Subcutaneous abdominal adipose tissue (tissue), 5 donors: Measurements from ENCODE around the gene PTPRU.
A peak's percentile ranks its signal among the peaks of the same experiment; 100 is the strongest.

Experiments
- H3K27ac ChIP-seq: one replicate; pipeline ENCODE4 v1.7.0; 2013; ENCODE audit warnings: low read depth, mild to moderate bottlenecking, inconsistent platforms, low read length, moderate library complexity
- H3K27me3 ChIP-seq, 5 donors: one replicate each; pipeline ENCODE4 v1.7.0; 2013; ENCODE audit warnings: low read length in 5 of 5, inconsistent platforms in 1 of 5; ENCODE audit not compliant: control insufficient read depth in 5 of 5, insufficient read depth in 4 of 5
- H3K36me3 ChIP-seq, 5 donors: one replicate each; pipeline ENCODE4 v1.7.0; 2013; ENCODE audit warnings: low read length in 5 of 5; ENCODE audit not compliant: control insufficient read depth in 5 of 5, insufficient read depth in 5 of 5
- H3K4me1 ChIP-seq, 5 donors: one replicate each; pipeline ENCODE4 v1.7.0; 2013; ENCODE audit warnings: low read length in 5 of 5, mild to moderate bottlenecking in 3 of 5, moderate library complexity in 1 of 5; ENCODE audit not compliant: control insufficient read depth in 5 of 5, insufficient read depth in 5 of 5
- H3K4me3 ChIP-seq, 5 donors: one replicate each; pipeline ENCODE4 v1.7.0; 2013; ENCODE audit warnings: low read length in 5 of 5, low read depth in 1 of 5
- H3K9ac ChIP-seq, 5 donors: one replicate each; pipeline ENCODE4 v1.7.0; 2013; ENCODE audit warnings: low read length in 5 of 5, mild to moderate bottlenecking in 4 of 5, moderate library complexity in 3 of 5
- H3K9me3 ChIP-seq, 5 donors: one replicate each; pipeline ENCODE4 v1.7.0; 2013; ENCODE audit warnings: low read length in 5 of 5; ENCODE audit not compliant: control insufficient read depth in 5 of 5
- donor health status: healthy.
- donor health status: healthy.
- donor health status: healthy.
- donor health status: healthy.
- donor health status: healthy.

The PTPRU gene

DNA sequence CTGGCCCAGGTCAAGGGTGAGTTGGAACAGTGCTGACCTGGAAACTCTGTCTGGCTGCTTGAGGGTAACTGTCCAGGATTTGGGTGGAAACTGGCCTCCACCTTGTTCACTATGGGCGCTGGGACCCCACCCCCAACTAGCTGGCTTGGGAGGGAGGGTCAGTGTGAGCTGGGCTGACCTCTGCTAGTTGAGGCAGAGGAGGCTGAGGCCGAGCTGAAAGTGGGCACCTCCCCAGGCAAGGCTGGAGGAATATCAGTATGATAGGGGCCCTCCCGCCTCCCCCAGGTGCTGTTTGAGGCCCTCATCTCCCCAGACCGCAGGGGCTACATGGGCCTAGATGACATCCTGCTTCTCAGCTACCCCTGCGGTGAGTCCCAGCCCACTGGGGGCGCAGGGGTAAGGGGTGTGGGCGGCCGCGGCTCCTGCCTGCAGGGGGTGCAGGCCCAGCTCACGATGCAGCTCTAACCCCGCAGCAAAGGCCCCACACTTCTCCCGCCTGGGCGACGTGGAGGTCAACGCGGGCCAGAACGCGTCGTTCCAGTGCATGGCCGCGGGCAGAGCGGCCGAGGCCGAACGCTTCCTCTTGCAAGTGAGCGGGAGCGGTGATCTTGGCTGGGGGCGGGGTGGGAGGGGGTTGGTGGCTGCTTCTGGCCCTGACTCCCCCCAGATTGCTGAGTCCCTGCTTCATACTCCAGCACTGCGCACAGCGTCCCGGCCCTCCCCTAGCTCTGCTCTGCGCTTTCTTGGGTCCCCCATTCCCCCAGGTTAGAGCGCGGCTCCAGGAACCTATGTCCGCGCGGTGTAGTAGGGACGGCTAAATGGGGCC, 22.9 kb downstream of the PTPRU start:
- Histone ChIP-seq H3K27ac (no peak overlapping the region), H3K27me3 (peaks cover 0 to 15% (median 8%) of the 10 kb centered on the region in 5 donors), H3K9ac (peak overlapping the region in 2 of 5 donors; percentile 53 to 68), H3K4me1 (peaks cover 0 to 24% (median 17%) of the 10 kb centered on the region in 5 donors), H3K9me3 (no peaks in the 10 kb centered on the region), H3K4me3 (peak overlapping the region; percentile 35 to 70 (median 62)), H3K36me3 (peaks cover 0 to 6% (median 2%) of the 10 kb centered on the region in 5 donors)

GRCh38 chr1:29259802-29260441, 23.6 kb downstream of the PTPRU start:
- H3K9me3 ChIP-seq, result no peaks in the 10 kb centered on the region
- peaks cover 0 to 24% (median 17%) of the 10 kb centered on the region in 5 donors for H3K4me1 ChIP-seq
- peaks cover 0 to 15% (median 8%) of the 10 kb centered on the region in 5 donors for H3K27me3 ChIP-seq
- H3K36me3 ChIP-seq, result peaks cover 0 to 6% (median 2%) of the 10 kb centered on the region in 5 donors
- peak overlapping the region; percentile 35 to 70 (median 62) for H3K4me3 ChIP-seq
- H3K27ac ChIP-seq, result no peak overlapping the region
- H3K9ac ChIP-seq, result peak overlapping the region in 2 of 5 donors; percentile 53 to 68

DNA sequence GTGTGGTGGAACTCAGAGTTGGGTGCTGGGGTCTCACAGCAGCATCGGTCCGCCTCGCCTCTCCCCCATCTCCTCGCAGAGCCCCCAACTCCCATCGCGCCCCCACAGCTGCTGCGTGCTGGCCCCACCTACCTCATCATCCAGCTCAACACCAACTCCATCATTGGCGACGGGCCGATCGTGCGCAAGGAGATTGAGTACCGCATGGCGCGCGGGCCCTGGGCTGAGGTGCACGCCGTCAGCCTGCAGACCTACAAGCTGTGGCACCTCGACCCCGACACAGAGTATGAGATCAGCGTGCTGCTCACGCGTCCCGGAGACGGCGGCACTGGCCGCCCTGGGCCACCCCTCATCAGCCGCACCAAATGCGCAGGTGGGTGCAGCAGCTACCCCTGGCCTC, 24.2 kb downstream of the PTPRU start:
- Histone ChIP-seq H3K27me3 (peaks cover 0 to 15% (median 8%) of the 10 kb centered on the region in 5 donors), H3K4me1 (peaks cover 0 to 24% (median 17%) of the 10 kb centered on the region in 5 donors), H3K4me3 (peak overlapping the region in 1 of 5 donors; percentile 70), H3K36me3 (peaks cover 0 to 6% (median 0%) of the 10 kb centered on the region in 5 donors), H3K27ac (no peak overlapping the region), H3K9me3 (no peaks in the 10 kb centered on the region), H3K9ac (no peak overlapping the region)

DNA sequence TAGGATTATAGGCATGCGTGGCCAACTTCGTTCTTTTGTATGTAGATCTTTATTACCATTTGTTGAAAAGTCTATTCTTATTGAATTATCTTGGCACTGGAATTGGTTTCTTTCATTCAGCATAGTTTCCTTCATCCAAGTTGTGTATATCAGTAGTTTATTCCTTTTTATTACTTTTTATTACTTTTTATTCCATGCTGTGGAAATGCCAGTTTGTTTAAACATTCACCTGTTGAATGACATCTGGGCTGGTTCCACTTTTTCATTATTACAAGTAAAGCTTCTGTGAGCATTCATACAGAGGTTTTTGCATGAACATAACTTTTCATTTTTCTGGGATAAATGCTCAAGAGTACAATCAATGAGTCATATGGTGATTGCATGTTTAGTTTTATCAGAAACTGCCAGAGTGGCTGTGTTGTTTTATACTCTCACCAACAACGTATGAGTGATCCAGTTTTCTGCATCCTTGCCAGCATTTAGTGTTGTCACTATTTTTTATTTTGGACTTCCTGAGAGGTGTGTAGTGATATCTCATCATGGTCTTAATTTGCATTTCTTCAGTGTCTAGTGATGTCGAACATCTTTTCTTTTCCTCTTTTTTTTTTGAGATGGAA, 28.6 kb downstream of the PTPRU start:
- Histone ChIP-seq H3K4me3 (no peak overlapping the region), H3K36me3 (peaks cover 0 to 6% (median 0%) of the 10 kb centered on the region in 5 donors), H3K4me1 (peaks cover 0 to 5% (median 3%) of the 10 kb centered on the region in 5 donors), H3K27me3 (peaks cover 0 to 6% (median 0%) of the 10 kb centered on the region in 5 donors), H3K9me3 (no peaks in the 10 kb centered on the region), H3K27ac (no peak overlapping the region), H3K9ac (no peak overlapping the region)

- Histone ChIP-seq H3K27me3 (no peaks in the 10 kb centered on the region), H3K9ac (no peak overlapping the region), H3K4me3 (no peak overlapping the region)
Measured at GRCh38 chr1:29266912-29267311, 30.6 kb downstream of the PTPRU start.

GRCh38 chr1:29267321-29268070, 31.2 kb downstream of the PTPRU start:
- H3K27ac ChIP-seq, result no peak overlapping the region

More at GRCh38 chr1:29266912-29267311, 30.6 kb downstream of the PTPRU start:
- H3K9me3 ChIP-seq, result no peaks in the 10 kb centered on the region
- peaks cover 0 to 11% (median 8%) of the 10 kb centered on the region in 5 donors for H3K4me1 ChIP-seq
- H3K27ac ChIP-seq, result no peak overlapping the region
- H3K36me3 ChIP-seq, result peaks cover 0 to 4% (median 0%) of the 10 kb centered on the region in 5 donors

GRCh38 chr1:29269382-29269781, 33.1 kb downstream of the PTPRU start:
- H3K4me3 ChIP-seq, result no peak overlapping the region
- H3K27ac ChIP-seq, result no peak overlapping the region
- peaks cover 0 to 15% (median 13%) of the 10 kb centered on the region in 5 donors for H3K4me1 ChIP-seq
- H3K27me3 ChIP-seq, result no peaks in the 10 kb centered on the region
- peaks cover 0 to 2% (median 0%) of the 10 kb centered on the region in 5 donors for H3K36me3 ChIP-seq
- H3K9me3 ChIP-seq, result no peaks in the 10 kb centered on the region
- no peak overlapping the region for H3K9ac ChIP-seq

More at GRCh38 chr1:29267321-29268070, 31.2 kb downstream of the PTPRU start:
- H3K4me3 ChIP-seq, result no peak overlapping the region
- H3K4me1 ChIP-seq, result peaks cover 0 to 15% (median 13%) of the 10 kb centered on the region in 5 donors
- H3K27me3 ChIP-seq, result no peaks in the 10 kb centered on the region
- peaks cover 0 to 2% (median 0%) of the 10 kb centered on the region in 5 donors for H3K36me3 ChIP-seq
- H3K9me3 ChIP-seq, result no peaks in the 10 kb centered on the region
- H3K9ac ChIP-seq, result no peak overlapping the region

DNA sequence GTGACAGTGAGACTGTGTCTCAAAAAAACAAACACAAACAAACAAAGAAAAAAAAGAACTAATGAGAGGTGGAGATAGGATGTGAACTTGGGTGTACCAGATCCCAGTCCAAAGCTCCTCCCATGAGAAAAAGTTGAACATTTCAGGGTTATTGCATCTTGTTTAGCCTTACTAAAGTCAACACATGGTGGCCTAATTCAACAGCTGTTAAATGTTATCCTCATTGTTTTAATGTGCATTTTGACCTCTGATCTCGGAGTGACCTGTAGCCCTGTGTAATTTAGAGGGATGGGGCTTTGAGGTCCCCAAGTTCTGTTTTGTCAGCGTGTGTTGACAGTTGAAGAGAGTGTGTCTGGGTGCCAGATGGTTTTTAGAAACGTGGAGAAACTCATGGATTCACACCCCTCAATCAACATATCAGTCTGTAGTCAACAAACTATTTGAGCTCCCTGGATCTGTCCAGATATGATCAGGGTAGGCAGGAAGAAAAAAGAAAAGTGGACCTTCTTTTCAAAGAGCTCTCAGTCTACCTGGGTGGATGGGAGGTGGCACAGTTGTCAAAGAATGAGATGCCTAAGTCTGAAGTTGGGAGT, 34.7 kb downstream of the PTPRU start:
- peaks cover 0 to 15% (median 13%) of the 10 kb centered on the region in 5 donors for H3K4me1 ChIP-seq
- no peak overlapping the region for H3K27ac ChIP-seq
- peaks cover 0 to 7% (median 5%) of the 10 kb centered on the region in 5 donors for H3K36me3 ChIP-seq
- no peak overlapping the region for H3K4me3 ChIP-seq
- no peaks in the 10 kb centered on the region for H3K9me3 ChIP-seq
- H3K27me3 ChIP-seq, result no peaks in the 10 kb centered on the region
- no peak overlapping the region for H3K9ac ChIP-seq

DNA sequence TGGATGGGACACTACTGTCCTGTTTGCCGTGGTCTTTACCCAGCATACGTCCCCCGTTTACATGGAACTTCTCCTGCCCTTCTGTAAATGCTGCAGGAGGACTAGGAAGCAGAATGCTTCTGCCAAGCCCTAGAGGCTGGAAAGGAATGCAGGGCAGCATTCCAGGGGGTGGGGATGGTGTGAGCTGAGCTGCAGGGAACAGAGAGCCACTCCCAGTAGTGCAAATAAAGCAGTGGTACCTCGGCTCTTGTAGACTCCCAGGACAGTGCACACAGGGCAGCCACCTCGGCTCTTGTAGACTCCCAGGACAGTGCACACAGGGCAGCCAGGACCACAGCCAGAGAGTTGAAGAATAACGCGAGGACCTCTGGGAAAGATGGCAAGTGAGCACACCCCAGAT, 35.4 kb downstream of the PTPRU start:
- H3K27ac ChIP-seq, result no peak overlapping the region
- H3K36me3 ChIP-seq, result peaks cover 2 to 10% (median 7%) of the 10 kb centered on the region in 5 donors
- H3K27me3 ChIP-seq, result no peaks in the 10 kb centered on the region
- H3K4me1 ChIP-seq, result peaks cover 0 to 15% (median 13%) of the 10 kb centered on the region in 5 donors
- peak overlapping the region in 3 of 5 donors; percentile 24 to 49 (median 45) for H3K4me3 ChIP-seq
- H3K9ac ChIP-seq, result no peak overlapping the region
- H3K9me3 ChIP-seq, result no peaks in the 10 kb centered on the region
